Karpas-422 (cell line): ENCODE results near the gene CHMP4B. TPM values are rescaled to one million over a fixed set of nuclear protein-coding genes. Genes with fewer than 3 reads are reported as not detected.

Experiments
- DNase-seq: peaks from one replicate; pipeline ENCODE4 v3.0.0-alpha.2; 2015
- H2AFZ ChIP-seq: fragments of 200-600 bp; sonication (generic); 2 replicates; pipeline ENCODE4 v1.6.1; 2014; ENCODE audit warnings: antibody characterized with exemption, low read length, mixed read lengths
- H3K27ac ChIP-seq: fragments of 200-600 bp; sonication (generic); 2 replicates; pipeline ENCODE4 v1.5.1; 2014; ENCODE audit warnings: mild to moderate bottlenecking, low read length, moderate library complexity
- H3K27me3 ChIP-seq: fragments of 200-600 bp; sonication (generic); 2 replicates; pipeline ENCODE4 v1.6.1; 2014; ENCODE audit warnings: low read length, mixed read lengths
- H3K36me3 ChIP-seq: fragments of 200-600 bp; sonication (generic); 2 replicates; pipeline ENCODE4 v1.6.1; 2014; ENCODE audit warnings: low read length, mixed read lengths; ENCODE audit not compliant: insufficient read depth
- H3K4me1 ChIP-seq: fragments of 200-600 bp; sonication (generic); 2 replicates; pipeline ENCODE4 v1.6.1; 2014; ENCODE audit warnings: mild to moderate bottlenecking, low read length, mixed read lengths
- H3K4me2 ChIP-seq: fragments of 200-600 bp; sonication (generic); 2 replicates; pipeline ENCODE4 v1.6.1; 2014; ENCODE audit warnings: low read length, low read depth, mild to moderate bottlenecking; ENCODE audit not compliant: poor library complexity, severe bottlenecking
- H3K4me3 ChIP-seq: fragments of 200-600 bp; sonication (generic); 2 replicates; pipeline ENCODE4 v1.5.1; 2014; ENCODE audit warnings: mild to moderate bottlenecking, antibody characterized with exemption, low read length, mixed read lengths
- H3K79me2 ChIP-seq: fragments of 200-600 bp; sonication (generic); 2 replicates; pipeline ENCODE4 v1.6.1; 2014; ENCODE audit warnings: mild to moderate bottlenecking, low read length, mixed read lengths
- H3K9ac ChIP-seq: fragments of 200-600 bp; sonication (generic); 2 replicates; pipeline ENCODE4 v1.6.0; 2014; ENCODE audit warnings: low read length
- H3K9me2 ChIP-seq: fragments of 200-600 bp; sonication (generic), shearing (Covaris generic); replicated peaks from 2 replicates; pipeline ENCODE4 v1.6.0; 2014; ENCODE audit warnings: mild to moderate bottlenecking, low read length, moderate library complexity; ENCODE audit not compliant: insufficient read depth
- H3K9me3 ChIP-seq: fragments of 300-700, 200-600 bp; sonication (generic); 2 replicates; pipeline ENCODE4 v1.6.1; 2014; ENCODE audit warnings: low read length, mixed read lengths
- H4K20me1 ChIP-seq: fragments of 200-600 bp; sonication (generic); 2 replicates; pipeline ENCODE4 v1.6.1; 2014; ENCODE audit warnings: mild to moderate bottlenecking, antibody characterized with exemption, low read length, low read depth; ENCODE audit not compliant: insufficient read depth
- total RNA-seq: library from RNA; depleted of rRNA; stranded (reverse); fragments of >200 nt; shearing (Covaris generic); gene quantifications from 2 replicates; pipeline ENCODE4 v1.2.3, GENCODE V29; 2014; ENCODE audit warnings: low replicate concordance

Gene CHMP4B
- total RNA-seq, 1 experiment from 2014 or later: 33.8 TPM

GRCh38 chr20:33771938-33772337, 39.2 kb upstream of the CHMP4B start:
- no peak overlapping the region for H2AFZ ChIP-seq
- no peak overlapping the region for H3K4me2 ChIP-seq
- H3K27me3 ChIP-seq: no peaks in the 10 kb centered on the region
- H3K9me3 ChIP-seq: no peaks in the 10 kb centered on the region
- no peaks in the 10 kb centered on the region for H3K36me3 ChIP-seq
- H3K4me3 ChIP-seq: no peak overlapping the region
- H3K9me2 ChIP-seq: no peaks in the 10 kb centered on the region
- DNase-seq: no peak
- H4K20me1 ChIP-seq: no peaks in the 10 kb centered on the region
- H3K9ac ChIP-seq: no peak overlapping the region
- H3K79me2 ChIP-seq: no peaks in the 10 kb centered on the region
- no peak overlapping the region for H3K27ac ChIP-seq
- no peaks in the 10 kb centered on the region for H3K4me1 ChIP-seq

GRCh38 chr20:33772439-33772838, 38.7 kb upstream of the CHMP4B start:
- no peaks in the 10 kb centered on the region for H3K36me3 ChIP-seq
- no peaks in the 10 kb centered on the region for H4K20me1 ChIP-seq
- peaks cover under 1% of the 10 kb centered on the region; the same call in 1 of the 2 replicates for H3K4me1 ChIP-seq
- H3K4me2 ChIP-seq: no peak overlapping the region
- no peaks in the 10 kb centered on the region for H3K9me2 ChIP-seq
- no peak overlapping the region for H3K4me3 ChIP-seq
- H3K27me3 ChIP-seq: no peaks in the 10 kb centered on the region
- H2AFZ ChIP-seq: no peak overlapping the region
- H3K27ac ChIP-seq: no peak overlapping the region
- no peaks in the 10 kb centered on the region for H3K9me3 ChIP-seq
- no peak for DNase-seq
- H3K79me2 ChIP-seq: no peaks in the 10 kb centered on the region
- no peak overlapping the region for H3K9ac ChIP-seq

- Histone ChIP-seq H3K4me2 (no peak overlapping the region), H3K79me2 (no peaks in the 10 kb centered on the region), H3K27ac (no peak overlapping the region), H3K4me1 (peaks cover 11% of the 10 kb centered on the region), H3K36me3 (no peaks in the 10 kb centered on the region), H3K9me2 (no peaks in the 10 kb centered on the region), H2AFZ (no peak overlapping the region), H3K4me3 (no peak overlapping the region), H3K27me3 (no peaks in the 10 kb centered on the region), H4K20me1 (no peaks in the 10 kb centered on the region), H3K9me3 (no peaks in the 10 kb centered on the region), H3K9ac (no peak overlapping the region)
- no peak for DNase-seq
Measured at GRCh38 chr20:33773412-33774089, 37.6 kb upstream of the CHMP4B start.

- H3K9ac ChIP-seq: no peak overlapping the region
- no peaks in the 10 kb centered on the region for H3K9me2 ChIP-seq
- H3K36me3 ChIP-seq: no peaks in the 10 kb centered on the region
- H2AFZ ChIP-seq: peak overlapping the region; percentile 72
- no peaks in the 10 kb centered on the region for H4K20me1 ChIP-seq
- no peak overlapping the region for H3K4me3 ChIP-seq
- DNase-seq: peak; percentile 46
- peak overlapping the region; percentile 97 for H3K27ac ChIP-seq
- H3K27me3 ChIP-seq: no peaks in the 10 kb centered on the region
- peak overlapping the region; percentile 40 for H3K4me2 ChIP-seq
- no peaks in the 10 kb centered on the region for H3K79me2 ChIP-seq
- peaks cover 25% of the 10 kb centered on the region for H3K4me1 ChIP-seq
- no peaks in the 10 kb centered on the region for H3K9me3 ChIP-seq
Measured at GRCh38 chr20:33777816-33778215, 33.3 kb upstream of the CHMP4B start.

- no peak for DNase-seq
- H3K9me2 ChIP-seq: no peaks in the 10 kb centered on the region
- no peak overlapping the region for H3K9ac ChIP-seq
Measured at GRCh38 chr20:33781133-33781532, 30.0 kb upstream of the CHMP4B start.

GRCh38 chr20:33781945-33782344, 29.2 kb upstream of the CHMP4B start:
- no peak overlapping the region for H3K4me3 ChIP-seq
- H3K9me2 ChIP-seq: no peaks in the 10 kb centered on the region
- no peak overlapping the region for H3K27ac ChIP-seq
- no peak overlapping the region for H2AFZ ChIP-seq
- no peaks in the 10 kb centered on the region for H3K9me3 ChIP-seq
- no peaks in the 10 kb centered on the region for H3K27me3 ChIP-seq
- H4K20me1 ChIP-seq: no peaks in the 10 kb centered on the region
- no peak overlapping the region for H3K4me2 ChIP-seq
- DNase-seq: no peak
- H3K4me1 ChIP-seq: peaks cover 34% of the 10 kb centered on the region
- no peaks in the 10 kb centered on the region for H3K79me2 ChIP-seq
- no peak overlapping the region for H3K9ac ChIP-seq
- H3K36me3 ChIP-seq: no peaks in the 10 kb centered on the region

More at GRCh38 chr20:33781133-33781532, 30.0 kb upstream of the CHMP4B start:
- Histone ChIP-seq H3K9me3 (no peaks in the 10 kb centered on the region), H3K4me1 (peaks cover 34% of the 10 kb centered on the region), H2AFZ (no peak overlapping the region), H3K79me2 (no peaks in the 10 kb centered on the region), H3K36me3 (no peaks in the 10 kb centered on the region), H3K27me3 (no peaks in the 10 kb centered on the region), H3K4me3 (no peak overlapping the region), H3K27ac (no peak overlapping the region), H3K4me2 (no peak overlapping the region), H4K20me1 (no peaks in the 10 kb centered on the region)

GRCh38 chr20:33783256-33783655, 27.9 kb upstream of the CHMP4B start:
- Histone ChIP-seq H3K4me3 (no peak overlapping the region), H3K9me2 (no peaks in the 10 kb centered on the region), H3K9ac (no peak overlapping the region), H3K36me3 (no peaks in the 10 kb centered on the region), H2AFZ (0 out of 2 replicates have a peak overlapping the region, but pooled peaks have one; percentile 28), H3K79me2 (no peaks in the 10 kb centered on the region), H3K4me2 (no peak overlapping the region), H3K4me1 (peaks cover 26% of the 10 kb centered on the region), H4K20me1 (no peaks in the 10 kb centered on the region), H3K9me3 (no peaks in the 10 kb centered on the region), H3K27ac (no peak overlapping the region), H3K27me3 (no peaks in the 10 kb centered on the region)
- DNase-seq: no peak

- H3K9ac ChIP-seq: no peak overlapping the region
- no peak overlapping the region for H3K4me3 ChIP-seq
- H3K27me3 ChIP-seq: no peaks in the 10 kb centered on the region
- no peak overlapping the region for H3K4me2 ChIP-seq
- H4K20me1 ChIP-seq: no peaks in the 10 kb centered on the region
- no peaks in the 10 kb centered on the region for H3K36me3 ChIP-seq
- no peaks in the 10 kb centered on the region for H3K9me2 ChIP-seq
- DNase-seq: no peak
- no peaks in the 10 kb centered on the region for H3K9me3 ChIP-seq
- peaks cover 20% of the 10 kb centered on the region for H3K4me1 ChIP-seq
- 0 out of 2 replicates have a peak overlapping the region, but pooled peaks have one; percentile 28 for H2AFZ ChIP-seq
- no peak overlapping the region for H3K27ac ChIP-seq
- H3K79me2 ChIP-seq: no peaks in the 10 kb centered on the region
Measured at GRCh38 chr20:33783818-33784217, 27.3 kb upstream of the CHMP4B start.
